Measurements from ENCODE around the gene AMFR. TPM values are rescaled to one million over a fixed set of nuclear protein-coding genes. Genes with fewer than 3 reads are reported as not detected.
A peak's percentile ranks its signal among the peaks of the same experiment; 100 is the strongest.

Gene AMFR
- total and polyA plus RNA-seq, 5 experiments from 2014 or later: 24.2 to 83.0 (median 38.4) TPM

- no peak for DNase-seq
- H3K27ac Mint-ChIP-seq: peak overlapping the region in 1 of 10 donors; percentile 66
- no peak for ATAC-seq
- POLR2A ChIA-PET: no interaction called here
- no peaks in the 10 kb centered on the region for H3K9me3 Mint-ChIP-seq
- no peaks in the 10 kb centered on the region for H3K4me1 Mint-ChIP-seq
- H3K36me3 Mint-ChIP-seq: no peaks in the 10 kb centered on the region
- no peaks in the 10 kb centered on the region for H3K27me3 Mint-ChIP-seq
- no peak overlapping the region for H3K4me3 Mint-ChIP-seq
Observed at GRCh38 chr16:56327071-56327928, 98.0 kb downstream of the AMFR start.

GRCh38 chr16:56325956-56326355, 99.4 kb downstream of the AMFR start:
- Mint-ChIP-seq H3K27ac (peak overlapping the region in 1 of 10 donors; percentile 75), H3K36me3 (no peaks in the 10 kb centered on the region), H3K9me3 (no peaks in the 10 kb centered on the region), H3K27me3 (no peaks in the 10 kb centered on the region), H3K4me3 (no peak overlapping the region), H3K4me1 (no peaks in the 10 kb centered on the region)
- ATAC-seq (no peak), DNase-seq (no peak)
- POLR2A ChIA-PET: no interaction called here

GRCh38 chr16:56324406-56324805, 100.9 kb downstream of the AMFR start:
- H3K27ac Mint-ChIP-seq: no peak overlapping the region
- H3K4me1 Mint-ChIP-seq: no peaks in the 10 kb centered on the region
- POLR2A ChIA-PET: no interaction called here

GRCh38 chr16:56321571-56321970, 103.8 kb downstream of the AMFR start:
- H3K27me3 Mint-ChIP-seq: peaks cover 0 to 1% (median 0%) of the 10 kb centered on the region in 5 donors
- H3K4me1 Mint-ChIP-seq: peaks cover 3 to 10% (median 7%) of the 10 kb centered on the region in 4 donors
- no peak overlapping the region for H3K27ac Mint-ChIP-seq

More at GRCh38 chr16:56324406-56324805, 100.9 kb downstream of the AMFR start:
- DNase-seq (no peak), ATAC-seq (no peak)
- Mint-ChIP-seq H3K36me3 (no peaks in the 10 kb centered on the region), H3K27me3 (peaks cover 0 to 1% (median 0%) of the 10 kb centered on the region in 5 donors), H3K4me3 (no peak overlapping the region), H3K9me3 (no peaks in the 10 kb centered on the region)

GRCh38 chr16:56320811-56321558, 104.4 kb downstream of the AMFR start:
- Mint-ChIP-seq H3K4me1 (peaks cover 3 to 10% (median 7%) of the 10 kb centered on the region in 4 donors), H3K27me3 (peaks cover 0 to 1% (median 0%) of the 10 kb centered on the region in 5 donors), H3K27ac (no peak overlapping the region), H3K36me3 (no peaks in the 10 kb centered on the region), H3K4me3 (no peak overlapping the region), H3K9me3 (no peaks in the 10 kb centered on the region)
- POLR2A ChIA-PET: no interaction called here
- ATAC-seq (no peak), DNase-seq (no peak)

More at GRCh38 chr16:56321571-56321970, 103.8 kb downstream of the AMFR start:
- Mint-ChIP-seq H3K9me3 (no peaks in the 10 kb centered on the region), H3K36me3 (no peaks in the 10 kb centered on the region), H3K4me3 (no peak overlapping the region)
- ATAC-seq (no peak), DNase-seq (no peak)
- POLR2A ChIA-PET: no interaction called here

DNA sequence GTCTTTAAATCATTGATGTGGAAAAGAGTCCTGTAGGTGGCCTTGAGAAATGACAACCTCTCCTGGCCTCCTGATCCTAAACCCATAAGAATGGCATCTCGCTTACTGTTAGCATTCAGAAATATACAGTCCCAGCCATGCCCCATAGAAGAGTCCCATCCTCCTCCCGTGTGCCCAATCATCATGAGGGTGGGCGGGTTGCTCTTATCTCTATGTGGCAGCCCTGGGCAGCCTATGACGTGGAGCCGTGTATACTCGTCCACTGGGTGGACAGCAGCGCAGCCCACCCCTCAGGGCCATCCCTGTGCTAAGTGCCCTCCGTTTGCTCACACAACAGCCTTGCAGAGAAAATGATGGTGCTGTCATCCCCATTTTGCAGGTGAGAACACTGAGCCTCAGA, 105.3 kb downstream of the AMFR start:
- H3K4me3 Mint-ChIP-seq: no peak overlapping the region
- ATAC-seq: no peak
- H3K27me3 Mint-ChIP-seq: peaks cover 0 to 1% (median 0%) of the 10 kb centered on the region in 5 donors
- no peak overlapping the region for H3K27ac Mint-ChIP-seq
- no peak for DNase-seq
- POLR2A ChIA-PET: no interaction called here
- no peaks in the 10 kb centered on the region for H3K36me3 Mint-ChIP-seq
- H3K4me1 Mint-ChIP-seq: peaks cover 3 to 10% (median 7%) of the 10 kb centered on the region in 4 donors
- H3K9me3 Mint-ChIP-seq: no peaks in the 10 kb centered on the region

GRCh38 chr16:56319376-56319775, 106.0 kb downstream of the AMFR start:
- H3K36me3 Mint-ChIP-seq: no peaks in the 10 kb centered on the region

DNA sequence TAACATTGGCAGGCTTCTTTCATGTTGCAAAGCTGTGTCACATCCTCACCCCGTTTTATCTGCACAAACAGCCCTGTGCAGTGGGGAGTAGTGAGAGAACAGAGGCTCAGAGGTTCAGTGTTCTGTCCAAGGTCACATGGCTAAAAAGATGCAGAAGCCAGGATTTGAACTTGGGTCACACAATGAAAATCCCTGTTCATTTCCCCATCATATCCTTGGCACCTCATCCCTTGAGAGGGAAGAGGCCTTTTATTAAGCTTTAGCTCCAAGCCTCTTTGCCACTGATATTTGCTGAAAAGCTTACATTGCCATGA, 106.6 kb downstream of the AMFR start:
- POLR2A ChIA-PET: no interaction called here

More at GRCh38 chr16:56319376-56319775, 106.0 kb downstream of the AMFR start:
- H3K9me3 Mint-ChIP-seq: no peaks in the 10 kb centered on the region
- ATAC-seq (no peak), DNase-seq (no peak)
- no peak overlapping the region for H3K4me3 Mint-ChIP-seq
- H3K27ac Mint-ChIP-seq: no peak overlapping the region
- H3K27me3 Mint-ChIP-seq: peaks cover 0 to 1% (median 0%) of the 10 kb centered on the region in 5 donors
- peaks cover 3 to 10% (median 7%) of the 10 kb centered on the region in 4 donors for H3K4me1 Mint-ChIP-seq
- POLR2A ChIA-PET: no interaction called here

DNA sequence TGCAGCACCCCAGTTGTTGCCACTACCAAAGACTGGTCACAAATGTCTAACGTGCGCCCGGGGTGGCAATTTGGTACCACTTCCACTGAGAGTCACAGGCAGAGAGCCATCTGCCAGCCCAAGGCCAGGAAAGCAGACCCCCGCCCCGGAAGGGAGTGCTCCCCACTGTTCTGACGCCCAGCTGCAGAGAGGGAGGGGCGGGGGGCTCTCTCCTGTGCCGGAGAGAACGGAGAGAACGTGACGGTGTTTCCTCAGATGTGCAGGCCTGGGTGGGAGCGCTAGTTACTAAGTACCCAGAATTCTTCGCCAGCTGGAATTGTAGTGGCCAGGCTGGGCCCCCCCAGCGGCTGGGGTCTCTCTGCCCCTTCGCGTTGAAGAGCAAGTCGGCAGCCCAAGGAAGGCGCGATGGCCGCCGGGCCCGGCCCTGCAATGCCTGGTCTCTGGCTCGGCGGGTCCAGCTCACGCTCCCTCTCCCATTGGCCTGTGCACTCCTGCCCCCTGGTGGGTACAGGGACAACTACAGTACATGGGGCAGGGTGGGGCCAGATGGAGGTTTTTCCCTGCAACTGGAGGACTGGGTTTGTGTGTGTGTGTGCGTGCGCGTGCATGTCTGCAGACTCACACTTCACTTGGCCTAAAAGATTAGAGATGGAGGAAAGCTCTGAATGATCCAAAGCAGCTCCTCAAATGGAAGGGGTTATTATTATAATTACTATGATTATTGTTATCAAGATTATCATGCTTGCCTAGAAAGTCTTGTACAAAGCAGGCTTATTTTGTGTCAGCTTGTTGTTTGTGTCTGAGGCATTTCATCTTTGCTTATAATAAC, 107.1 kb downstream of the AMFR start:
- POLR2A ChIA-PET: no interaction called here
- H3K27me3 Mint-ChIP-seq: peaks cover 0 to 1% (median 0%) of the 10 kb centered on the region in 5 donors
- ATAC-seq (peak; percentile 94 to 100), DNase-seq (peak; percentile 48 to 86 (median 68))
- H3K9me3 Mint-ChIP-seq: no peaks in the 10 kb centered on the region
- H3K27ac Mint-ChIP-seq: peak overlapping the region in 2 of 10 donors; percentile 5 to 75
- no peaks in the 10 kb centered on the region for H3K36me3 Mint-ChIP-seq
- peak overlapping the region; percentile 5 to 72 (median 54) for H3K4me3 Mint-ChIP-seq
- peaks cover 3 to 10% (median 7%) of the 10 kb centered on the region in 4 donors for H3K4me1 Mint-ChIP-seq

More for the DNA sequence above, 106.6 kb downstream of the AMFR start:
- no peak for ATAC-seq
- no peak for DNase-seq
- peaks cover 0 to 1% (median 0%) of the 10 kb centered on the region in 5 donors for H3K27me3 Mint-ChIP-seq
- H3K4me1 Mint-ChIP-seq: peaks cover 3 to 10% (median 7%) of the 10 kb centered on the region in 4 donors
- no peak overlapping the region for H3K4me3 Mint-ChIP-seq
- no peaks in the 10 kb centered on the region for H3K36me3 Mint-ChIP-seq
- H3K9me3 Mint-ChIP-seq: no peaks in the 10 kb centered on the region
- no peak overlapping the region for H3K27ac Mint-ChIP-seq

GRCh38 chr16:56316545-56316944, 108.8 kb downstream of the AMFR start:
- H3K4me1 Mint-ChIP-seq: peaks cover 3 to 10% (median 7%) of the 10 kb centered on the region in 4 donors
- no peak for ATAC-seq

GRCh38 chr16:56315955-56316354, 109.4 kb downstream of the AMFR start:
- POLR2A ChIA-PET: no interaction called here
- ATAC-seq: no peak

More at GRCh38 chr16:56316545-56316944, 108.8 kb downstream of the AMFR start:
- H3K4me3 Mint-ChIP-seq: no peak overlapping the region
- no peaks in the 10 kb centered on the region for H3K9me3 Mint-ChIP-seq
- no peak for DNase-seq
- POLR2A ChIA-PET: no interaction called here
- peaks cover 0 to 1% (median 0%) of the 10 kb centered on the region in 5 donors for H3K27me3 Mint-ChIP-seq
- no peaks in the 10 kb centered on the region for H3K36me3 Mint-ChIP-seq
- H3K27ac Mint-ChIP-seq: no peak overlapping the region

GRCh38 chr16:56314244-56314850, 111.0 kb downstream of the AMFR start:
- ATAC-seq (no peak), DNase-seq (no peak)
- H3K36me3 Mint-ChIP-seq: no peaks in the 10 kb centered on the region
- no peak overlapping the region for H3K27ac Mint-ChIP-seq
- no peak overlapping the region for H3K4me3 Mint-ChIP-seq
- peaks cover 3 to 10% (median 7%) of the 10 kb centered on the region in 4 donors for H3K4me1 Mint-ChIP-seq
- POLR2A ChIA-PET: no interaction called here
- H3K27me3 Mint-ChIP-seq: no peaks in the 10 kb centered on the region
- H3K9me3 Mint-ChIP-seq: no peaks in the 10 kb centered on the region

More at GRCh38 chr16:56315955-56316354, 109.4 kb downstream of the AMFR start:
- Mint-ChIP-seq H3K36me3 (no peaks in the 10 kb centered on the region), H3K27me3 (peaks cover 0 to 1% (median 0%) of the 10 kb centered on the region in 5 donors), H3K4me3 (no peak overlapping the region), H3K9me3 (no peaks in the 10 kb centered on the region), H3K27ac (no peak overlapping the region), H3K4me1 (peaks cover 3 to 10% (median 7%) of the 10 kb centered on the region in 4 donors)
- DNase-seq: no peak

Measured in naive thymus-derived CD8-positive, alpha-beta T cell (primary cell).